H1 (cell line): Measurements from ENCODE around the gene APOO.

ENCODE experiments used
- EZH2 ChIP-seq: fragments of 200-600 bp; sonication (generic); IDR thresholded peaks from 2 replicates; pipeline ENCODE4 v1.7.1; 2012; ENCODE audit warnings: low read depth, mild to moderate bottlenecking, moderate library complexity, low read length, inconsistent platforms; ENCODE audit not compliant: severe bottlenecking
- KDM1A ChIP-seq: fragments of 200-600, 300-600 bp; sonication (generic); IDR thresholded peaks from 2 replicates; pipeline ENCODE4 v1.7.1; 2016; ENCODE audit warnings: mild to moderate bottlenecking, low read length, borderline replicate concordance
- YY1 ChIP-seq: IDR thresholded peaks from 2 replicates; pipeline ENCODE4 v1.6.1; 2011; ENCODE audit warnings: low read depth, mild to moderate bottlenecking, low read length
- ZNF274 ChIP-seq: IDR thresholded peaks from 2 replicates; pipeline ENCODE4 v1.7.0; 2012; ENCODE audit warnings: low read length, borderline replicate concordance; ENCODE audit errors: extremely low read depth
- TF ChIP-seq, protein P1 (sequence below), 3 experiments: IDR thresholded peaks; 1 replicate in 2 of 3; 2 replicates in 1 of 3; pipeline versions ENCODE4 v1.5.1 to v1.6.1; 2011; ENCODE audit warnings: low read length in 3 of 3, mild to moderate bottlenecking in 3 of 3, inconsistent platforms in 2 of 3, low read depth in 1 of 3, moderate library complexity in 1 of 3; ENCODE audit not compliant: insufficient read depth in 1 of 3; ENCODE audit errors: control extremely low read depth in 1 of 3

DNA sequence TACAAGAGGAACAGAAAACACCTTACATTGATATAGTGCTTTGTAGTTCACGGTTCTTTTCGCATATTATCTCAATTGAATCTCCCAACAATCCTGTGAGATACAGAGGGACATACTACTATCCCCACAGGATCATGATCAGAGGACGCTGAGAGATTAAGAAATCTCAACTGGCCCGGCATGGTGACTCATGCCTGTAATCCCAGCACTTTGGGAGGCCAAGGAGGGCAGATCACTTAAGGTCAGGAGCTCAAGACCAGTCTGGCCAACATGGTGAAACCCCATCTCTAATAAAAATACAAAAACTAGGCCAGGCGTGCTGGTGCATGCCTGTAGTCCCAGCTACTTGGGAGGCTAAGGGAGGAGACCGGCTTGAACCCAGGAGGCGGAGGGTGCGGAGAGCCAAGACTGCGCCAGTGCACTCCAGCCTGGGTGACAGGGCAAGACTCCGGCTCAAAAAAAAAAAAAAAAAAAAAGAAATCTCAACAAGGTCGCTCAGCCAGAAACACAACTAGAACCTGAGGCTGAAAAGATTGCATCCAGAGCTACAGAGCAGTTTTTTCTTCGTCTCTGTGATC is 7.4 kb downstream of the APOO start:
- no peak for TF ChIP-seq ZNF274
- no peak for TF ChIP-seq YY1
- no peak for TF ChIP-seq EZH2
- TF ChIP-seq, protein P1, sequence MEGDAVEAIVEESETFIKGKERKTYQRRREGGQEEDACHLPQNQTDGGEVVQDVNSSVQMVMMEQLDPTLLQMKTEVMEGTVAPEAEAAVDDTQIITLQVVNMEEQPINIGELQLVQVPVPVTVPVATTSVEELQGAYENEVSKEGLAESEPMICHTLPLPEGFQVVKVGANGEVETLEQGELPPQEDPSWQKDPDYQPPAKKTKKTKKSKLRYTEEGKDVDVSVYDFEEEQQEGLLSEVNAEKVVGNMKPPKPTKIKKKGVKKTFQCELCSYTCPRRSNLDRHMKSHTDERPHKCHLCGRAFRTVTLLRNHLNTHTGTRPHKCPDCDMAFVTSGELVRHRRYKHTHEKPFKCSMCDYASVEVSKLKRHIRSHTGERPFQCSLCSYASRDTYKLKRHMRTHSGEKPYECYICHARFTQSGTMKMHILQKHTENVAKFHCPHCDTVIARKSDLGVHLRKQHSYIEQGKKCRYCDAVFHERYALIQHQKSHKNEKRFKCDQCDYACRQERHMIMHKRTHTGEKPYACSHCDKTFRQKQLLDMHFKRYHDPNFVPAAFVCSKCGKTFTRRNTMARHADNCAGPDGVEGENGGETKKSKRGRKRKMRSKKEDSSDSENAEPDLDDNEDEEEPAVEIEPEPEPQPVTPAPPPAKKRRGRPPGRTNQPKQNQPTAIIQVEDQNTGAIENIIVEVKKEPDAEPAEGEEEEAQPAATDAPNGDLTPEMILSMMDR (IDR thresholded peaks at IDR 0.05; ENCODE audit: control extremely low read depth in 1 of 3, insufficient read depth in 1 of 3, low read depth in 1 of 3, low read length in 3 of 3) = no peak
- no peak for TF ChIP-seq KDM1A
